HepG2 (cell line): ENCODE data around the gene UBQLN4. TPM values are rescaled to one million over a fixed set of nuclear protein-coding genes. Genes with fewer than 3 reads are reported as not detected.
A peak's percentile ranks its signal among the peaks of the same experiment; 100 is the strongest.

ENCODE experiments used
- CEBPB ChIP-seq: IDR thresholded peaks from 2 replicates; pipeline ENCODE4 v1.6.1; 2011; ENCODE audit warnings: low read depth, low read length, improper control_type of control experiment, borderline replicate concordance
- ELF4 ChIP-seq: sonication (generic); formaldehyde crosslinking; IDR thresholded peaks from 2 replicates; pipeline ENCODE4 v1.5.0; 2020; ENCODE audit warnings: missing genetic modification reagents, mild to moderate bottlenecking, moderate library complexity, borderline replicate concordance
- ERF ChIP-seq: IDR thresholded peaks from 2 replicates; pipeline ENCODE4 v1.6.1; 2018; ENCODE audit warnings: missing biosample characterization, missing genetic modification reagents
- LCORL ChIP-seq, 2 experiments: fragments of 450-650 bp in 1 of 2; sonication (generic) in 1 of 2; formaldehyde crosslinking in 1 of 2; IDR thresholded peaks; 2 replicates each; pipeline versions ENCODE4 v1.5.0 to v1.6.1; 2017 to 2020; ENCODE audit warnings: antibody characterized with exemption in 1 of 2, missing genetic modification reagents in 1 of 2
- MTA3 ChIP-seq: sonication (generic); formaldehyde crosslinking; IDR thresholded peaks from 2 replicates; pipeline ENCODE4 v1.4.0; 2020; ENCODE audit warnings: missing genetic modification reagents
- MYC ChIP-seq: sonication (generic); formaldehyde crosslinking; IDR thresholded peaks from 2 replicates; pipeline ENCODE4 v1.9.0; 2021; ENCODE audit warnings: missing genetic modification reagents, borderline replicate concordance
- PBX2 ChIP-seq: IDR thresholded peaks from 2 replicates; pipeline ENCODE4 v1.6.1; 2016; ENCODE audit warnings: control low read depth
- POLR2G ChIP-seq: fragments of 200-400 bp; formaldehyde crosslinking; IDR thresholded peaks from 2 replicates; pipeline ENCODE4 v1.6.1; 2018; ENCODE audit warnings: mild to moderate bottlenecking, low read depth, low read length, moderate library complexity
- YEATS2 ChIP-seq: sonication (generic); formaldehyde crosslinking; IDR thresholded peaks from 2 replicates; pipeline ENCODE4 v1.4.0; 2020; ENCODE audit warnings: missing genetic modification reagents, borderline replicate concordance
- ZNF136 ChIP-seq: sonication (generic); formaldehyde crosslinking; IDR thresholded peaks from 2 replicates; pipeline ENCODE4 v1.8.1; 2022; ENCODE audit warnings: low read depth, mild to moderate bottlenecking, moderate library complexity, missing genetic modification reagents
- ZNF143 ChIP-seq: sonication (generic); formaldehyde crosslinking; IDR thresholded peaks from 2 replicates; pipeline ENCODE4 v1.4.0; 2020; ENCODE audit warnings: missing genetic modification reagents
- ZNF431 ChIP-seq: sonication (generic); formaldehyde crosslinking; IDR thresholded peaks from 2 replicates; pipeline ENCODE4 v1.9.0; 2022; ENCODE audit warnings: missing genetic modification reagents, low read depth, mild to moderate bottlenecking, borderline replicate concordance
- ZNF605 ChIP-seq: sonication (generic); formaldehyde crosslinking; IDR thresholded peaks from 2 replicates; pipeline ENCODE4 v1.8.0; 2022; ENCODE audit warnings: mild to moderate bottlenecking, missing genetic modification reagents
- ZNF878 ChIP-seq: sonication (generic); formaldehyde crosslinking; IDR thresholded peaks from 2 replicates; pipeline ENCODE4 v1.8.1; 2023; ENCODE audit warnings: mild to moderate bottlenecking, missing genetic modification reagents, moderate library complexity
- polyA plus RNA-seq, 8 experiments: library from polyadenylated mRNA; depleted of rRNA in 3 of 8; stranded (reverse) in 7 of 8; unstranded in 1 of 8; fragments of >200 nt; fragmentation: Illumina TruSeq in 4 of 8; extraction: Trizol in 4 of 8; gene quantifications; 2 replicates each; pipeline versions ENCODE4 v1.2.1 to v1.2.3, GENCODE V29; 2011 to 2016; ENCODE audit warnings: low read depth in 4 of 8, missing spikeins in 1 of 8, mixed read lengths in 1 of 8; ENCODE audit not compliant: insufficient read depth in 1 of 8
- total RNA-seq, 5 experiments: library from RNA; depleted of rRNA; stranded (reverse); fragments of >200 nt; fragmentation: Illumina TruSeq; extraction: Trizol; gene quantifications; 2 replicates each; pipeline ENCODE4 v1.2.3, GENCODE V29; 2016; ENCODE audit warnings: low read depth in 1 of 5
- TF ChIP-seq, protein P1 (sequence below): sonication (generic); formaldehyde crosslinking; IDR thresholded peaks from 2 replicates; pipeline ENCODE4; 2020; ENCODE audit warnings: missing genetic modification reagents, mild to moderate bottlenecking, borderline replicate concordance
- TF ChIP-seq, protein P2 (sequence below): sonication (generic); formaldehyde crosslinking; IDR thresholded peaks from 2 replicates; pipeline ENCODE4 v1.4.0; 2020; ENCODE audit warnings: missing genetic modification reagents
- TF ChIP-seq, protein P3 (sequence below): sonication (generic); formaldehyde crosslinking; IDR thresholded peaks from 2 replicates; pipeline ENCODE4 v1.4.0; 2020; ENCODE audit warnings: missing genetic modification reagents

Gene UBQLN4
- total and polyA plus RNA-seq, 2 of the 13 experiments (the other 11 are each of a cell fraction or from before 2014, with no cell fraction given), result 31.5 to 39.8 TPM

- TF ChIP-seq, protein P1, sequence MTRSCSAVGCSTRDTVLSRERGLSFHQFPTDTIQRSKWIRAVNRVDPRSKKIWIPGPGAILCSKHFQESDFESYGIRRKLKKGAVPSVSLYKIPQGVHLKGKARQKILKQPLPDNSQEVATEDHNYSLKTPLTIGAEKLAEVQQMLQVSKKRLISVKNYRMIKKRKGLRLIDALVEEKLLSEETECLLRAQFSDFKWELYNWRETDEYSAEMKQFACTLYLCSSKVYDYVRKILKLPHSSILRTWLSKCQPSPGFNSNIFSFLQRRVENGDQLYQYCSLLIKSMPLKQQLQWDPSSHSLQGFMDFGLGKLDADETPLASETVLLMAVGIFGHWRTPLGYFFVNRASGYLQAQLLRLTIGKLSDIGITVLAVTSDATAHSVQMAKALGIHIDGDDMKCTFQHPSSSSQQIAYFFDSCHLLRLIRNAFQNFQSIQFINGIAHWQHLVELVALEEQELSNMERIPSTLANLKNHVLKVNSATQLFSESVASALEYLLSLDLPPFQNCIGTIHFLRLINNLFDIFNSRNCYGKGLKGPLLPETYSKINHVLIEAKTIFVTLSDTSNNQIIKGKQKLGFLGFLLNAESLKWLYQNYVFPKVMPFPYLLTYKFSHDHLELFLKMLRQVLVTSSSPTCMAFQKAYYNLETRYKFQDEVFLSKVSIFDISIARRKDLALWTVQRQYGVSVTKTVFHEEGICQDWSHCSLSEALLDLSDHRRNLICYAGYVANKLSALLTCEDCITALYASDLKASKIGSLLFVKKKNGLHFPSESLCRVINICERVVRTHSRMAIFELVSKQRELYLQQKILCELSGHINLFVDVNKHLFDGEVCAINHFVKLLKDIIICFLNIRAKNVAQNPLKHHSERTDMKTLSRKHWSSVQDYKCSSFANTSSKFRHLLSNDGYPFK (CRISPR knock-in tag), result 0 out of 2 replicates have a peak, but pooled peaks have one; percentile 31
- TF ChIP-seq MTA3 (CRISPR knock-in tag), result no peak
- TF ChIP-seq, protein P2, sequence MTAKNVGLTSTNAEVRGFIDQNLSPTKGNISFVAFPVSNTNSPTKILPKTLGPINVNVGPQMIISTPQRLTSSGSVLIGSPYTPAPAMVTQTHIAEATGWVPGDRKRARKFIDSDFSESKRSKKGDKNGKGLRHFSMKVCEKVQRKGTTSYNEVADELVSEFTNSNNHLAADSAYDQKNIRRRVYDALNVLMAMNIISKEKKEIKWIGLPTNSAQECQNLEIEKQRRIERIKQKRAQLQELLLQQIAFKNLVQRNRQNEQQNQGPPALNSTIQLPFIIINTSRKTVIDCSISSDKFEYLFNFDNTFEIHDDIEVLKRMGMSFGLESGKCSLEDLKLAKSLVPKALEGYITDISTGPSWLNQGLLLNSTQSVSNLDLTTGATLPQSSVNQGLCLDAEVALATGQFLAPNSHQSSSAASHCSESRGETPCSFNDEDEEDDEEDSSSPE (CRISPR knock-in tag), result peak; percentile 51; the same call in 1 of the 2 replicates
- peak; percentile 54; the same call in 1 of the 2 replicates for TF ChIP-seq MYC (CRISPR knock-in tag)
- peak; percentile 44; the same call in 1 of the 2 replicates for TF ChIP-seq ERF
- no peak for TF ChIP-seq CEBPB
- 0 out of 2 replicates have a peak, but pooled peaks have one; percentile 42 for TF ChIP-seq ZNF136
- TF ChIP-seq LCORL (IDR thresholded peaks at IDR 0.05), result no peak
- TF ChIP-seq LCORL (CRISPR knock-in tag; IDR thresholded peaks at IDR 0.05), result peak; percentile 20; the same call in 1 of the 2 replicates
- TF ChIP-seq ZNF431 (CRISPR knock-in tag), result no peak
- TF ChIP-seq ZNF605 (CRISPR knock-in tag), result no peak
- TF ChIP-seq POLR2G, result peak; percentile 90
- TF ChIP-seq YEATS2 (CRISPR knock-in tag), result peak; percentile 86
- no peak for TF ChIP-seq PBX2 (CRISPR knock-in tag)
- TF ChIP-seq ELF4 (CRISPR knock-in tag), result 0 out of 2 replicates have a peak, but pooled peaks have one; percentile 39
- peak; percentile 95 for TF ChIP-seq ZNF143 (CRISPR knock-in tag)
- TF ChIP-seq ZNF878 (CRISPR knock-in tag), result no peak
- TF ChIP-seq, protein P3, sequence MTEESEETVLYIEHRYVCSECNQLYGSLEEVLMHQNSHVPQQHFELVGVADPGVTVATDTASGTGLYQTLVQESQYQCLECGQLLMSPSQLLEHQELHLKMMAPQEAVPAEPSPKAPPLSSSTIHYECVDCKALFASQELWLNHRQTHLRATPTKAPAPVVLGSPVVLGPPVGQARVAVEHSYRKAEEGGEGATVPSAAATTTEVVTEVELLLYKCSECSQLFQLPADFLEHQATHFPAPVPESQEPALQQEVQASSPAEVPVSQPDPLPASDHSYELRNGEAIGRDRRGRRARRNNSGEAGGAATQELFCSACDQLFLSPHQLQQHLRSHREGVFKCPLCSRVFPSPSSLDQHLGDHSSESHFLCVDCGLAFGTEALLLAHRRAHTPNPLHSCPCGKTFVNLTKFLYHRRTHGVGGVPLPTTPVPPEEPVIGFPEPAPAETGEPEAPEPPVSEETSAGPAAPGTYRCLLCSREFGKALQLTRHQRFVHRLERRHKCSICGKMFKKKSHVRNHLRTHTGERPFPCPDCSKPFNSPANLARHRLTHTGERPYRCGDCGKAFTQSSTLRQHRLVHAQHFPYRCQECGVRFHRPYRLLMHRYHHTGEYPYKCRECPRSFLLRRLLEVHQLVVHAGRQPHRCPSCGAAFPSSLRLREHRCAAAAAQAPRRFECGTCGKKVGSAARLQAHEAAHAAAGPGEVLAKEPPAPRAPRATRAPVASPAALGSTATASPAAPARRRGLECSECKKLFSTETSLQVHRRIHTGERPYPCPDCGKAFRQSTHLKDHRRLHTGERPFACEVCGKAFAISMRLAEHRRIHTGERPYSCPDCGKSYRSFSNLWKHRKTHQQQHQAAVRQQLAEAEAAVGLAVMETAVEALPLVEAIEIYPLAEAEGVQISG (CRISPR knock-in tag), result peak; percentile 95
Measured at GRCh38 chr1:156020293-156021092, 33.1 kb downstream of the UBQLN4 start, which contains the start of gene SSR2 (continued).
